Neutrophil (primary cell): ENCODE data around the gene PRKACA.
A peak's percentile ranks its signal among the peaks of the same experiment; 100 is the strongest.
"Not testable (repeated sequence)": the region's sequence is repeated elsewhere in the genome, so short reads cannot be mapped to it uniquely, and the experiment has no call there.

Source experiments
- H3K27ac ChIP-seq: fragments of 200-600 bp; sonication (generic); 2 replicates; pipeline ENCODE4 v1.5.1; 2016; ENCODE audit warnings: mild to moderate bottlenecking, moderate library complexity
- H3K27me3 ChIP-seq: fragments of 200-600 bp; sonication (generic); 2 replicates; pipeline ENCODE4 v1.6.0; 2016; ENCODE audit warnings: mild to moderate bottlenecking
- H3K36me3 ChIP-seq: fragments of 200-600 bp; sonication (generic); 2 replicates; pipeline ENCODE4 v1.5.1; 2017
- H3K4me1 ChIP-seq, 2 experiments: fragments of 200-600 bp in 1 of 2; sonication (generic) in 1 of 2; 1 replicate in 1 of 2; 2 replicates in 1 of 2; pipeline versions ENCODE4 v1.5.1 to v1.6.1; 2013 to 2016; ENCODE audit warnings: low read depth in 1 of 2, low read length in 1 of 2, mild to moderate bottlenecking in 1 of 2, moderate library complexity in 1 of 2; ENCODE audit not compliant: control insufficient read depth in 1 of 2, insufficient read depth in 1 of 2
- H3K4me3 ChIP-seq, 2 experiments: fragments of 200-600 bp in 1 of 2; sonication (generic) in 1 of 2; 1 replicate in 1 of 2; 2 replicates in 1 of 2; pipeline ENCODE4 v1.5.1; 2013 to 2016; ENCODE audit warnings: low read depth in 1 of 2, low read length in 1 of 2, mild to moderate bottlenecking in 1 of 2, moderate library complexity in 1 of 2
- H3K9me3 ChIP-seq: fragments of 200-600 bp; sonication (generic); 2 replicates; pipeline ENCODE4 v1.5.1; 2016
- TF ChIP-seq, protein P1 (sequence below): fragments of 200-600 bp; sonication (generic); IDR thresholded peaks from 2 replicates; pipeline ENCODE4 v1.5.1; 2016; ENCODE audit warnings: antibody characterized with exemption

PRKACA gene

GRCh38 chr19:14050512-14050911 lies 67.0 kb downstream of the PRKACA start:
- H3K9me3 ChIP-seq: no peaks in the 10 kb centered on the region
- no peak overlapping the region for H3K4me3 ChIP-seq
- H3K27ac ChIP-seq: no peak overlapping the region
- no peaks in the 10 kb centered on the region for H3K36me3 ChIP-seq
- H3K27me3 ChIP-seq: peaks cover 24% of the 10 kb centered on the region
- TF ChIP-seq, protein P1, sequence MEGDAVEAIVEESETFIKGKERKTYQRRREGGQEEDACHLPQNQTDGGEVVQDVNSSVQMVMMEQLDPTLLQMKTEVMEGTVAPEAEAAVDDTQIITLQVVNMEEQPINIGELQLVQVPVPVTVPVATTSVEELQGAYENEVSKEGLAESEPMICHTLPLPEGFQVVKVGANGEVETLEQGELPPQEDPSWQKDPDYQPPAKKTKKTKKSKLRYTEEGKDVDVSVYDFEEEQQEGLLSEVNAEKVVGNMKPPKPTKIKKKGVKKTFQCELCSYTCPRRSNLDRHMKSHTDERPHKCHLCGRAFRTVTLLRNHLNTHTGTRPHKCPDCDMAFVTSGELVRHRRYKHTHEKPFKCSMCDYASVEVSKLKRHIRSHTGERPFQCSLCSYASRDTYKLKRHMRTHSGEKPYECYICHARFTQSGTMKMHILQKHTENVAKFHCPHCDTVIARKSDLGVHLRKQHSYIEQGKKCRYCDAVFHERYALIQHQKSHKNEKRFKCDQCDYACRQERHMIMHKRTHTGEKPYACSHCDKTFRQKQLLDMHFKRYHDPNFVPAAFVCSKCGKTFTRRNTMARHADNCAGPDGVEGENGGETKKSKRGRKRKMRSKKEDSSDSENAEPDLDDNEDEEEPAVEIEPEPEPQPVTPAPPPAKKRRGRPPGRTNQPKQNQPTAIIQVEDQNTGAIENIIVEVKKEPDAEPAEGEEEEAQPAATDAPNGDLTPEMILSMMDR: no peak
- no peaks in the 10 kb centered on the region for H3K4me1 ChIP-seq

DNA sequence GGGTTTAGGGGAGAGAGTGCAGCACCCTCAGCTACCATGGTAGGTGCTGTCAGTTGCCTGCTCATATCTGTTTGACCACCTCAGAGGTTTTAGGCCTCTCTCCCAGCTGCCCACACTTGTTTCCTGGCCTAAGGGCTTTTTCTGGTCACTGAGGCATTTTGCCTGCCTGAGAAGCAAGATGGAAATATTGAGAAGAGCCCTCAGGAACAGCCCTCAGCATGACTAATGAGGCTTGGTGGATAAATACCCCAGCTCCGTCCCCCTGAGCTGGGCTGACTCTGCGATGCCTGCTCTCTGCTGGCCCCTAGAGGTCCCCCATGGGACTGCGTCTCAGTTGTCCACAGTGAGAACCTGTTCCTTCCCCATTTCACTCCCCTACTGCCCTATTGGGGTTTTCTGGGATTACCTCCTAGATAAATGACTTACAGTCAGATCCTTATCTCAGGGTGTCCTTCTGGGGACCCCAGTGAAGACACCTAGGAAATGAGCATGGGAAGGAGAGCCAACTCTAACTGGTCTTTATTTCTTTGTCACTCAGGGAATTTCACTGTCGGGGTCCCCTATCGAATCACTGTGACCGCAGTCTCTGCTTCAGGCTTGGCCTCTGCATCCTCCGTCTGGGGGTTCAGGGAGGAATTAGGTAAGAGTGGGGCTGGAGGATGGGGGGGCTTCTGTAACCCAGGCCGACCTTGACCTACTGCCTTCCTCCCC lies 69.0 kb downstream of the PRKACA start:
- Histone ChIP-seq H3K27ac (no peak overlapping the region), H3K4me1 (no peaks in the 10 kb centered on the region), H3K9me3 (no peaks in the 10 kb centered on the region), H3K4me3 (no peak overlapping the region), H3K27me3 (peaks cover 5% of the 10 kb centered on the region), H3K36me3 (no peaks in the 10 kb centered on the region)
- TF ChIP-seq, protein P1: peak; percentile 93

DNA sequence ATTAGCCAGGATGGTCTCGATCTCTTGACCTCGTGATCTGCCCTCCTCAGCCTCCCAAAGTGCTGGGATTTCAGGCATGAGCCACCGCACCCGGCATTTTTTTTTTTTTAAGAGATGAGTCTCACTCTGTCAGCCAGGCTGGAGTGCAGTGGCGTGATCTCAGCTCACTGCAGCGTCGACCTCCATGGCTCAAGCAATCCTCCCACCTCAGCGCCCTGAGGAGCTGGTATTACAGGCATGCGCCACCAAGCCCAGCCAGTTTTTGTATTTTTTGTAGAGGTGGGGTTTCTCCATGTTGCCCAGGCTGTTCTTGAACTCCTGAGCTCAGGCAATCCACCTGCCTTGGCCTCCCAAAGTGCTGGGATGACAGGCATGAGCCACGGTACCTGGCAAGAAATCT lies 69.7 kb downstream of the PRKACA start:
- H3K27ac ChIP-seq, H3K9me3 ChIP-seq, H3K27me3 ChIP-seq, H3K4me3 ChIP-seq, H3K36me3 ChIP-seq, H3K4me1 ChIP-seq: not testable (repeated sequence)

GRCh38 chr19:14042659-14043608 lies 74.6 kb downstream of the PRKACA start:
- H3K9me3 ChIP-seq, H3K27me3 ChIP-seq, H3K36me3 ChIP-seq, H3K4me1 ChIP-seq, H3K4me3 ChIP-seq: not testable (repeated sequence)
- TF ChIP-seq, protein P1: peak; percentile 17
- H3K27ac ChIP-seq: peak overlapping the region; percentile 36
